ENCODE measurements around the gene C15orf40. TPM values are rescaled to one million over a fixed set of nuclear protein-coding genes. Genes with fewer than 3 reads are reported as not detected.
"Not testable (repeated sequence)": the region's sequence is repeated elsewhere in the genome, so short reads cannot be mapped to it uniquely, and the experiment has no call there.

The C15orf40 gene
- total and polyA plus RNA-seq, 4 donors = 15.0 to 27.9 (median 15.9) TPM

DNA sequence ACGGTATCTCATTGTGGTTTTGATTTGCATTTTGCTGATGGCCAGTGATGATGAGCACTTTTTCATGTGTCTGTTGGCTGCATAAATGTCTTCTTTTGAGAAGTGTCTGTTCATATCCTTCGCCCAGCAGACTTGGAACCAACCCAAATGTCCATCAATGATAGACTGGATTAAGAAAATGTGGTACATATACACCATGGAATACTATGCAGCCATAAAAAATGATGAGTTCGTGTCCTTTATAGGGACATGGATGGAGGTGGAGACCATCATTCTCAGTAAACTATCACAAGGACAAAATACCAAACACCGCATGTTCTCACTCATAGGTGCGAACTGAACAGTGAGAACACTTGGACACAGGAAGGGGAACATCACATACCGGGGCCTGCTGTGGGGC is 19.8 kb upstream of the C15orf40 start:
- H3K4me3 ChIP-seq (ENCODE audit: low read length in 2 of 2); DNase-seq; intact Hi-C loops (cut with DNase I); H3K27me3 ChIP-seq (ENCODE audit: control insufficient read depth in 1 of 2, insufficient read depth in 2 of 2, low read length in 1 of 2); H3K9me3 ChIP-seq (ENCODE audit: control insufficient read depth, low read length); H3K36me3 ChIP-seq (ENCODE audit: control insufficient read depth in 1 of 2, insufficient read depth in 2 of 2, low read length in 1 of 2); ATAC-seq (ENCODE audit: low FRiP score); H3K27ac ChIP-seq (ENCODE audit: low read depth in 1 of 2, low read length in 2 of 2); H3K4me1 ChIP-seq (ENCODE audit: control insufficient read depth in 1 of 2, insufficient read depth in 2 of 2, low read length in 2 of 2): not testable (repeated sequence)
- 98 to 99% methylated on average over 6 of the region's 6 CpGs for WGBS, 2 donors

DNA sequence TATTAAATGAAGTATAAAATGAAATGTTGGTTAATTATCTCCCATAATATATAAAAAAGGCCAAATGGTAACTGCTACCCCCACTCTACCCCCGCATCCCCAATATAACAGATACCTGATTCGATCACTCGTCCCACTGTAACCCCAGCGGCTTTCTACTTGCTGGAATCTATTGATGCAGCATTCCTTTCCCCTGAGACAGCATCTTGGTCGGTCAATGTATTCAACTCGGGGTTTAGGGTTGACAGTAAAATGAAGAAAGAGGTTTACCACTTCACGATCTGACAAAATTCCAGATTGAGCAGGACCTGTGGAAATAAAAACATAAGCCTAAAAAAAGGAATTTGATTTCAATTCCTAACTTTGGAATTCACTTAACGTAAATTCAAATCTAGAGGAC is 18.6 kb upstream of the C15orf40 start:
- Histone ChIP-seq H3K27ac (ENCODE audit: low read depth in 1 of 2, low read length in 2 of 2) (no peak overlapping the region), H3K4me3 (ENCODE audit: low read length in 2 of 2) (no peak overlapping the region), H3K27me3 (ENCODE audit: control insufficient read depth in 1 of 2, insufficient read depth in 2 of 2, low read length in 1 of 2) (no peaks in the 10 kb centered on the region), H3K4me1 (ENCODE audit: control insufficient read depth in 1 of 2, insufficient read depth in 2 of 2, low read length in 2 of 2) (no peaks in the 10 kb centered on the region), H3K9me3 (ENCODE audit: control insufficient read depth, low read length) (no peaks in the 10 kb centered on the region), H3K36me3 (ENCODE audit: control insufficient read depth in 1 of 2, insufficient read depth in 2 of 2, low read length in 1 of 2) (peaks cover 0 to 2% of the 10 kb centered on the region in 2 donors)
- 87 to 90% methylated on average over 8 of the region's 8 CpGs for WGBS, 2 donors
- ATAC-seq (ENCODE audit: low FRiP score) (no peak), DNase-seq (no peak)
- intact Hi-C loops (cut with DNase I) = no loop called here

DNA sequence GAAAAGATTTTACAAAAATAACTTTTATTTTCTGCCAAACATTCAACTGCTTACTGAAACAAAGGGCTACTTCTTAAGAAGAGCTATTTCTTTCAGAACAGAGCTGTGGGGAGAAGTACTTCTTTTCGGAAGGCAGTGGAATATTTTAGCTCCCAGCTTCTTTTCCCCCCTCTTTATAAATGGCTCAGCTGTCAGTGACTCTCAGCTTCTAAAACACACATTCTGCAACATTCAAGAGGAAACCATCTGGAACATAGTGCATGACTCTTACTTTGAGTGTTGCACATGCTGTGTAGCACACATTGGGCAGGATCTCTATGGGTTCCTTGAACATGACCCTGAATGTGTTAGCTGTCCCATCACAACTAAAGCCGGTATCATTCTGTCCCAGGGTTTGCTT is 7.0 kb upstream of the C15orf40 start:
- no peak overlapping the region for H3K27ac ChIP-seq (ENCODE audit: low read depth in 1 of 2, low read length in 2 of 2)
- no peak for DNase-seq
- H3K4me3 ChIP-seq (ENCODE audit: low read length in 2 of 2) = no peak overlapping the region
- intact Hi-C loops (cut with DNase I) = loop anchor here in 1 of 2 donors (10.0 kb wide), 1 partner anchor 186 kb away; the partner anchor contains the start of gene HDGFL3
- no peaks in the 10 kb centered on the region for H3K27me3 ChIP-seq (ENCODE audit: control insufficient read depth in 1 of 2, insufficient read depth in 2 of 2, low read length in 1 of 2)
- peaks cover 0 to 2% of the 10 kb centered on the region in 2 donors for H3K36me3 ChIP-seq (ENCODE audit: control insufficient read depth in 1 of 2, insufficient read depth in 2 of 2, low read length in 1 of 2)
- no peaks in the 10 kb centered on the region for H3K9me3 ChIP-seq (ENCODE audit: control insufficient read depth, low read length)
- no peak for ATAC-seq (ENCODE audit: low FRiP score)
- H3K4me1 ChIP-seq (ENCODE audit: control insufficient read depth in 1 of 2, insufficient read depth in 2 of 2, low read length in 2 of 2) = no peaks in the 10 kb centered on the region
- WGBS, 2 donors = 81 to 84% methylated on average over 2 of the region's 2 CpGs

GRCh38 chr15:83016906-83017305 is 5.5 kb upstream of the C15orf40 start:
- ATAC-seq (ENCODE audit: low FRiP score) (no peak), DNase-seq (no peak)
- no peak overlapping the region for H3K4me3 ChIP-seq (ENCODE audit: low read length in 2 of 2)
- H3K9me3 ChIP-seq (ENCODE audit: control insufficient read depth, low read length) = no peaks in the 10 kb centered on the region
- H3K27me3 ChIP-seq (ENCODE audit: control insufficient read depth in 1 of 2, insufficient read depth in 2 of 2, low read length in 1 of 2) = no peaks in the 10 kb centered on the region
- no peak overlapping the region for H3K27ac ChIP-seq (ENCODE audit: low read depth in 1 of 2, low read length in 2 of 2)
- 73 to 77% methylated on average over 5 of the region's 5 CpGs for WGBS, 2 donors
- peaks cover 0 to 2% of the 10 kb centered on the region in 2 donors for H3K36me3 ChIP-seq (ENCODE audit: control insufficient read depth in 1 of 2, insufficient read depth in 2 of 2, low read length in 1 of 2)
- intact Hi-C loops (cut with DNase I) = loop anchor here in 1 of 2 donors (10.0 kb wide), 1 partner anchor 188 kb away; the partner anchor contains the start of gene HDGFL3
- no peaks in the 10 kb centered on the region for H3K4me1 ChIP-seq (ENCODE audit: control insufficient read depth in 1 of 2, insufficient read depth in 2 of 2, low read length in 2 of 2)

DNA sequence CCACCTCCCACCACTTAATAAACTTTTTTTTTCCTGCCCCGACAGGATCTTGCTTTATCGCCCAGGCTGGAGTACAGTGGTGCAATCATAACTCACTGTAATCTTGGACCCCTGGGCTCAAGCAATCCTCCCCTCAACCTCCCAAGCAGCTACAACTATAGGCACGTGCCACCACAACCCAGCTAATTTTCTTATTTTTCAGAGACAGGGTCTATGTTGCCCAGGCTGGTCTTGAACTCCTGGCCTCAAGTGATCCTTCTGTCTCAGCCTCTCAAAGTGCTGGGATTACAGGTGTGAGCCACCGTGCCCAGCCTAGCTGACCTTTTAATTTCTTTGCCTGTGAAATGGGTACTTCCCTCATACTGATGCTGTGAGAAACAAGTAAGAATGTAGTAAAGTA is 3.9 kb upstream of the C15orf40 start:
- Histone ChIP-seq H3K27ac (ENCODE audit: low read depth in 1 of 2, low read length in 2 of 2) (no peak overlapping the region), H3K9me3 (ENCODE audit: control insufficient read depth, low read length) (no peaks in the 10 kb centered on the region), H3K4me3 (ENCODE audit: low read length in 2 of 2) (no peak overlapping the region), H3K4me1 (ENCODE audit: control insufficient read depth in 1 of 2, insufficient read depth in 2 of 2, low read length in 2 of 2) (peaks cover 0 to 2% of the 10 kb centered on the region in 2 donors), H3K36me3 (ENCODE audit: control insufficient read depth in 1 of 2, insufficient read depth in 2 of 2, low read length in 1 of 2) (peaks cover 0 to 2% of the 10 kb centered on the region in 2 donors), H3K27me3 (ENCODE audit: control insufficient read depth in 1 of 2, insufficient read depth in 2 of 2, low read length in 1 of 2) (no peaks in the 10 kb centered on the region)
- intact Hi-C loops (cut with DNase I) = loop anchor here in 1 of 2 donors (10.0 kb wide), 1 partner anchor 189 kb away; the partner anchor contains the start of gene HDGFL3
- ATAC-seq (ENCODE audit: low FRiP score) (no peak), DNase-seq (no peak)
- whole genome bisulfite sequencing, 2 donors = 33 to 36% methylated on average over 4 of the region's 4 CpGs

DNA sequence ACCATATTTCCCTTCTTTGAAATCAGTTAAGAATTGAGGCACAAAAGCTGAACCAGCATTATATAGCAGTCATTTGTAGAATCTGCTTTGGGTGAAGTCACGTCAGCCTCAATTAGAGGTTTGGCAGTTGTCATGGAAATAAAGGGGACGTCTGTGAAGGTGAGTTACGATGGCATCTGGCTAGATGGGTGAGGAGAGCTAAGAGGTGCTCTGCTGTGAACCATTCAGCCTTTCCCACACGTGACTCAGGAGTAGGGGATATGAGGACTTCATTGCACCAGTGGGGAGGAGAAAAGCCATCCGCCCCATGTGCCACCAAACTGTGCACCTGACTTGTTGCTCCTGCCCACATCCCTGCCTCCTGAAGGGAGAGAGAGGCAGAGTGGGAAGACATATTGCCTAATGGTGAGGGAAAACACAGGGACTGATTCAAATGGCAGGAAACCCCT is 2.8 kb upstream of the C15orf40 start:
- no peaks in the 10 kb centered on the region for H3K9me3 ChIP-seq (ENCODE audit: control insufficient read depth, low read length)
- H3K27ac ChIP-seq (ENCODE audit: low read depth in 1 of 2, low read length in 2 of 2) = no peak overlapping the region
- intact Hi-C loops (cut with DNase I) = loop anchor here in 1 of 2 donors (5.0 to 10.0 kb wide), 2 partner anchors 53 to 191 kb away; partner anchors contain the start of genes BTBD1 and HDGFL3
- no peaks in the 10 kb centered on the region for H3K27me3 ChIP-seq (ENCODE audit: control insufficient read depth in 1 of 2, insufficient read depth in 2 of 2, low read length in 1 of 2)
- DNase-seq = no peak
- H3K36me3 ChIP-seq (ENCODE audit: control insufficient read depth in 1 of 2, insufficient read depth in 2 of 2, low read length in 1 of 2) = no peaks in the 10 kb centered on the region
- WGBS, 2 donors = 60 to 65% methylated on average over 5 of the region's 5 CpGs
- H3K4me3 ChIP-seq (ENCODE audit: low read length in 2 of 2) = no peak overlapping the region
- no peak for ATAC-seq (ENCODE audit: low FRiP score)
- H3K4me1 ChIP-seq (ENCODE audit: control insufficient read depth in 1 of 2, insufficient read depth in 2 of 2, low read length in 2 of 2) = peaks cover 0 to 4% of the 10 kb centered on the region in 2 donors

DNA sequence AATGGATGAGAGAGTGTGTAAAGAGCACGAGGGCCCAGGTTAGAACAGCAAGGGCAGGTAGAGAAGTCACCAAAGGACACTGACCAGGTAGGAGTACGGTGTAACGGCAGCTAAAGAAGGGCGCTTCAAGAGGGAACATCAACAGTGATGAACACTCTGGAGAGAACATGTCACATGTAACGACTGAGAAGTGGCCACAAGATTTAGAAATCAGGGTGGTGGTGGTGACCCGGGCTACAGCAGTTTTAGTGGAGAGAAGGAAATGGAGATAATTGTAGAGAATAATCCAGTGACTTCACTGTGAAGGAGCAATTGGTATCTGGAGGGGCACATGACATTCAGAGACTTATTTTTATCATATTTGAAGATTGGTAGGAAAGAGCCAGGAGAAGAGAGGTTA is 1.2 kb upstream of the C15orf40 start:
- no peak for DNase-seq
- H3K4me1 ChIP-seq (ENCODE audit: control insufficient read depth in 1 of 2, insufficient read depth in 2 of 2, low read length in 2 of 2) = peaks cover 0 to 4% of the 10 kb centered on the region in 2 donors
- no peak for ATAC-seq (ENCODE audit: low FRiP score)
- no peak overlapping the region for H3K4me3 ChIP-seq (ENCODE audit: low read length in 2 of 2)
- no peaks in the 10 kb centered on the region for H3K9me3 ChIP-seq (ENCODE audit: control insufficient read depth, low read length)
- WGBS, 2 donors = 95 to 96% methylated on average over 6 of the region's 6 CpGs
- H3K36me3 ChIP-seq (ENCODE audit: control insufficient read depth in 1 of 2, insufficient read depth in 2 of 2, low read length in 1 of 2) = peaks cover 0 to 2% of the 10 kb centered on the region in 2 donors
- intact Hi-C loops (cut with DNase I) = loop anchor here in 1 of 2 donors (5.0 to 10.0 kb wide), 2 partner anchors 55 to 192 kb away; partner anchors contain the start of genes BTBD1 and HDGFL3
- H3K27ac ChIP-seq (ENCODE audit: low read depth in 1 of 2, low read length in 2 of 2) = no peak overlapping the region
- no peaks in the 10 kb centered on the region for H3K27me3 ChIP-seq (ENCODE audit: control insufficient read depth in 1 of 2, insufficient read depth in 2 of 2, low read length in 1 of 2)

DNA sequence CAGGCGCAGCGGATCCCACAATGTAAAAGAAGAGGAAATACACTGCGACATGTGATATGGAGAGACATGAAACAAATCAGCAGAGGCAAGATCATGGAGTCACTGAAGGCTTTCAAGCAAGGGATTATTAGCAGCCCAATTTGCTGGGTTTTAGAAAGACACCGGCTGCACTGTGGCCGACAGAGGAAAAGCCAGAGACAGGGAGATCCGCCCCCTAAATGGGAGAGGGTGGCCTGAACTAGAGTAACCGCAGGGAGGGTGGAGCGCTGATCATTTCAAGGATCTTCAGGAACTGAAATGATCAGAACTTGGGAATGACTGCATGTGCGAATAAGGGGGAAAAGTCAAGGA is 612 bp upstream of the C15orf40 start:
- Histone ChIP-seq H3K4me3 (ENCODE audit: low read length in 2 of 2) (no peak overlapping the region), H3K9me3 (ENCODE audit: control insufficient read depth, low read length) (no peaks in the 10 kb centered on the region), H3K4me1 (ENCODE audit: control insufficient read depth in 1 of 2, insufficient read depth in 2 of 2, low read length in 2 of 2) (peaks cover 0 to 4% of the 10 kb centered on the region in 2 donors), H3K36me3 (ENCODE audit: control insufficient read depth in 1 of 2, insufficient read depth in 2 of 2, low read length in 1 of 2) (peaks cover 2 to 4% of the 10 kb centered on the region in 2 donors), H3K27me3 (ENCODE audit: control insufficient read depth in 1 of 2, insufficient read depth in 2 of 2, low read length in 1 of 2) (no peaks in the 10 kb centered on the region), H3K27ac (ENCODE audit: low read depth in 1 of 2, low read length in 2 of 2) (no peak overlapping the region)
- DNase-seq = no peak
- 59% methylated on average over 9 of the region's 9 CpGs for WGBS, 2 donors
- no peak for ATAC-seq (ENCODE audit: low FRiP score)
- intact Hi-C loops (cut with DNase I) = loop anchor here in 1 of 2 donors (5.0 to 10.0 kb wide), 2 partner anchors 55 to 193 kb away; partner anchors contain the start of genes BTBD1 and HDGFL3

DNA sequence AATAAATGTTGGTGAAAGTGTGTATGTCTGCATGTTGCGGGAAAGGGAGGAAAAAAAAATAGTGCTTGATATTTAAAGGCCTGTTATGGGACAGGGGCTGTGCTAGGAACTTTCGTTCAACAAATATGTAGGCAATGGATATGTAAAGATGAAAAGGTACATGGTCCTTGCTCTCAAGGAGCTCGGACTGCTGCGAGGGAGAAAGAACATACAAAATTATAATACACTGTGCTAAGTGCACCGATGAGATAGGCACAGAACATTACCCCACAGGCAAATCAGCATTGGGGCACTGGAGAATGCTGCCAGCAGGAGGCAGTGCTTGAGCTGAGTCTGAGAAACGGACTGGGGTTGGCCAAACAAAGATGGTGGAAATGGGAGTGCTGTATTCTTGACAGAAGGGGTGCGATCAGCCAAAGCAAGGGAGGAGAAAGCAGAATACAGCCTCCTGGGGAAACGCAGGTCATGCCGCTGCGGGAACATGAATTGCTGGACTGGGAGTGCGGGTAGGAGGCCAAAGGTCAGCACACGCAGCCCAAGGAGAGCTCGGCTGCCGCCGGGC is 649 bp downstream of the C15orf40 start:
- Histone ChIP-seq H3K4me1 (ENCODE audit: control insufficient read depth in 1 of 2, insufficient read depth in 2 of 2, low read length in 2 of 2) (peaks cover 0 to 4% of the 10 kb centered on the region in 2 donors), H3K9me3 (ENCODE audit: control insufficient read depth, low read length) (no peaks in the 10 kb centered on the region), H3K27ac (ENCODE audit: low read depth in 1 of 2, low read length in 2 of 2) (peak overlapping the region in 1 of 2 donors; percentile 34), H3K36me3 (ENCODE audit: control insufficient read depth in 1 of 2, insufficient read depth in 2 of 2, low read length in 1 of 2) (peaks cover 2 to 9% of the 10 kb centered on the region in 2 donors), H3K27me3 (ENCODE audit: control insufficient read depth in 1 of 2, insufficient read depth in 2 of 2, low read length in 1 of 2) (no peaks in the 10 kb centered on the region), H3K4me3 (ENCODE audit: low read length in 2 of 2) (peak overlapping the region; percentile 69 to 97)
- ATAC-seq (ENCODE audit: low FRiP score) = peak; percentile 92
- 6 to 7% methylated on average over 15 of the region's 15 CpGs for WGBS, 2 donors
- intact Hi-C loops (cut with DNase I) = loop anchor here in 1 of 2 donors (2.0 to 10.0 kb wide), 3 partner anchors 24 to 194 kb away; partner anchors contain the start of genes BTBD1, HDGFL3 and RAMAC
- DNase-seq = peak; percentile 84 to 90
